Measurements from ENCODE around the gene KIF26B.

GRCh38 chr1:245651093-245651492, 496.3 kb downstream of the KIF26B start:
- TF ChIP-seq CTCF (IDR thresholded peaks at IDR 0.05): no peak
- TF ChIP-seq FOXJ3 (CRISPR knock-in tag; IDR thresholded peaks at IDR 0.05; ENCODE audit: borderline replicate concordance): no peak
- no peak for TF ChIP-seq SMAD4 (CRISPR knock-in tag; IDR thresholded peaks at IDR 0.05)
- no peak for TF ChIP-seq FOXK1 (CRISPR knock-in tag; IDR thresholded peaks at IDR 0.05)
- TF ChIP-seq ZNF138 (CRISPR knock-in tag; conservative IDR thresholded peaks at IDR 0.05): no peak
- no peak for TF ChIP-seq MYBL2 (CRISPR knock-in tag; IDR thresholded peaks at IDR 0.05)
- TF ChIP-seq SP1 (CRISPR knock-in tag; conservative IDR thresholded peaks at IDR 0.05): no peak
- TF ChIP-seq ATF6 (CRISPR knock-in tag; IDR thresholded peaks at IDR 0.05): no peak
- TF ChIP-seq USF1 (CRISPR knock-in tag; IDR thresholded peaks at IDR 0.05): no peak
